SU-DHL-6 (cell line): ENCODE measurements around the gene DFFB.

ENCODE experiments used
- H2AFZ ChIP-seq: fragments of 200-600 bp; sonication (generic); 2 replicates; pipeline ENCODE4 v1.6.1; 2014; ENCODE audit warnings: low read depth, mild to moderate bottlenecking, moderate library complexity, mixed read lengths, antibody characterized with exemption, low read length; ENCODE audit not compliant: severe bottlenecking
- H3F3A ChIP-seq: fragments of 200-600 bp; shearing (Covaris generic); 2 replicates; pipeline ENCODE4 v1.6.0; 2016; ENCODE audit warnings: antibody characterized with exemption, mild to moderate bottlenecking; ENCODE audit not compliant: insufficient read depth
- H3K27ac ChIP-seq: fragments of 200-600 bp; sonication (generic); 2 replicates; pipeline ENCODE4 v1.5.1; 2016; ENCODE audit warnings: low read depth, mild to moderate bottlenecking, low read length, moderate library complexity, mixed read lengths
- H3K27me3 ChIP-seq: fragments of 200-600 bp; sonication (generic), shearing (Covaris generic); 2 replicates; pipeline ENCODE4 v1.6.0; 2014; ENCODE audit warnings: mild to moderate bottlenecking, low read length
- H3K36me3 ChIP-seq: fragments of 200-600 bp; sonication (generic); 2 replicates; pipeline ENCODE4 v1.6.1; 2014; ENCODE audit warnings: mild to moderate bottlenecking, low read length, mixed read lengths
- H3K4me2 ChIP-seq: fragments of 300-600, 200-600 bp; shearing (Covaris generic), sonication (generic); 2 replicates; pipeline ENCODE4 v1.6.0; 2014; ENCODE audit warnings: low read length, low read depth, mild to moderate bottlenecking; ENCODE audit not compliant: poor library complexity, severe bottlenecking
- H3K4me3 ChIP-seq: fragments of 200-600 bp; sonication (generic); 2 replicates; pipeline ENCODE4 v1.5.1; 2014; ENCODE audit warnings: antibody characterized with exemption, low read length, mild to moderate bottlenecking, mixed read lengths; ENCODE audit not compliant: insufficient read depth, poor library complexity, severe bottlenecking
- H3K79me2 ChIP-seq: fragments of 200-600 bp; sonication (generic); 2 replicates; pipeline ENCODE4 v1.6.1; 2014; ENCODE audit warnings: mild to moderate bottlenecking, low read length, moderate library complexity; ENCODE audit not compliant: insufficient read depth
- H3K9ac ChIP-seq: fragments of 200-600 bp; sonication (generic); 2 replicates; pipeline ENCODE4 v1.7.0; 2014; ENCODE audit warnings: mild to moderate bottlenecking, low read length
- H3K9me2 ChIP-seq: fragments of 200-600 bp; sonication (generic); replicated peaks from 2 replicates; pipeline ENCODE4 v1.6.1; 2014; ENCODE audit warnings: low read length; ENCODE audit not compliant: insufficient read depth
- H3K9me3 ChIP-seq: fragments of 200-600 bp; sonication (generic); 2 replicates; pipeline ENCODE4 v1.6.1; 2014; ENCODE audit warnings: low read length, mixed read lengths; ENCODE audit not compliant: insufficient read depth
- H4K20me1 ChIP-seq: fragments of 200-600 bp; sonication (generic); 2 replicates; pipeline ENCODE4 v1.6.1; 2014; ENCODE audit warnings: low read depth, mild to moderate bottlenecking, antibody characterized with exemption, low read length, moderate library complexity, mixed read lengths
- EZH2phosphoT487 ChIP-seq: fragments of 200-600 bp; sonication (generic), shearing (Covaris generic); conservative IDR thresholded peaks from 2 replicates; pipeline ENCODE4 v1.6.1; 2018; ENCODE audit warnings: mild to moderate bottlenecking, antibody characterized with exemption, low read length, moderate library complexity, mixed read lengths
- TF ChIP-seq, protein P1 (sequence below): fragments of 200-600 bp; sonication (generic); IDR thresholded peaks from one replicate; pipeline ENCODE4 v1.5.1; 2017; ENCODE audit warnings: antibody characterized with exemption, mild to moderate bottlenecking, low read length, moderate library complexity; ENCODE audit not compliant: insufficient read depth, poor library complexity, severe bottlenecking

Gene DFFB

DNA sequence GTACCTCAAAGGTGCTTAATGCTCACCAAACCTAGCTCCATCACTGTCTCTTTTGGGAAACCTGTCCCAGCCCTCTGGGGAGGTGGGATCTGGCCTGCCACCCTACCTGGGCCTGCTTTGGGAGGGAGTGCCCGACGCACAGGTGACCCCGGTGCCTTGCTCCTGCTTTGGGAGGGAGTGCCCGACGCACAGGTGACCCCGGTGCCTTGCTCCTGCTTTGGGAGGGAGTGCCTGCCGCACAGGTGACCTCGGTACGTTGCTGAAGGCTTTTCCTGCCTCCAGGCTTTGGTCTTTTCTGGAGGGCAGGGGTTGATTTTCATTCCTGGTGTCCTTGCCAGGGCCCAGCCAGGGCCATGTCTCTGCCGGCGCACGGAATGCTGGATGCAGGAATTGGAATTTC, 68.0 kb downstream of the DFFB start:
- Histone ChIP-seq H3K4me2 (no peak overlapping the region), H3K79me2 (no peaks in the 10 kb centered on the region), H3K27ac (no peak overlapping the region), H3K9me2 (no peaks in the 10 kb centered on the region), H3K4me3 (no peak overlapping the region), H3K27me3 (no peaks in the 10 kb centered on the region), H4K20me1 (no peaks in the 10 kb centered on the region), H2AFZ (no peak overlapping the region), H3K9me3 (no peaks in the 10 kb centered on the region), H3K9ac (no peak overlapping the region), H3K36me3 (no peaks in the 10 kb centered on the region), H3F3A (peaks cover 8% of the 10 kb centered on the region; the same call in 1 of the 2 replicates)
- TF ChIP-seq, protein P1, sequence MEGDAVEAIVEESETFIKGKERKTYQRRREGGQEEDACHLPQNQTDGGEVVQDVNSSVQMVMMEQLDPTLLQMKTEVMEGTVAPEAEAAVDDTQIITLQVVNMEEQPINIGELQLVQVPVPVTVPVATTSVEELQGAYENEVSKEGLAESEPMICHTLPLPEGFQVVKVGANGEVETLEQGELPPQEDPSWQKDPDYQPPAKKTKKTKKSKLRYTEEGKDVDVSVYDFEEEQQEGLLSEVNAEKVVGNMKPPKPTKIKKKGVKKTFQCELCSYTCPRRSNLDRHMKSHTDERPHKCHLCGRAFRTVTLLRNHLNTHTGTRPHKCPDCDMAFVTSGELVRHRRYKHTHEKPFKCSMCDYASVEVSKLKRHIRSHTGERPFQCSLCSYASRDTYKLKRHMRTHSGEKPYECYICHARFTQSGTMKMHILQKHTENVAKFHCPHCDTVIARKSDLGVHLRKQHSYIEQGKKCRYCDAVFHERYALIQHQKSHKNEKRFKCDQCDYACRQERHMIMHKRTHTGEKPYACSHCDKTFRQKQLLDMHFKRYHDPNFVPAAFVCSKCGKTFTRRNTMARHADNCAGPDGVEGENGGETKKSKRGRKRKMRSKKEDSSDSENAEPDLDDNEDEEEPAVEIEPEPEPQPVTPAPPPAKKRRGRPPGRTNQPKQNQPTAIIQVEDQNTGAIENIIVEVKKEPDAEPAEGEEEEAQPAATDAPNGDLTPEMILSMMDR: no peak
- TF ChIP-seq EZH2phosphoT487: no peak

DNA sequence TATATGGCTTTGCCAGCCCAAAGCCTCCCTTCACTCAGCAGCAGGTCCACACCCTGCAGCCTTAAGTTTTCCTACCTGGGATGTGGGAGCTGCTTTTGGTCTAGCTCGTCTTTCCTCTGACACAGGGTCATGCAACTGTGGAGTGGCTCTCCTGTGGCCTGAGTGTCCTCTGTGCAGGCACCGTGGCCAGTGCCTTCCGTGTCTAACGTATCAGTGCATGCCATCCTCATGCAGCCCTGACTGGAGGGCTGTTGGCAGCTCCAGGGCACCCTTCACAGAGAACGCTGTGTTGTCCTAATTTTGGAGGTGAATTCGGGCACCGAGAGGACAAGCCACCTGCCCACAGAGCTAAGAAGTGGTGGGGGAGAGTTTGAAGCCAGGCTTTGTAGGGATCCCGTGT, 68.5 kb downstream of the DFFB start:
- no peaks in the 10 kb centered on the region for H3K9me2 ChIP-seq
- H4K20me1 ChIP-seq: no peaks in the 10 kb centered on the region
- H2AFZ ChIP-seq: no peak overlapping the region
- H3K9me3 ChIP-seq: no peaks in the 10 kb centered on the region
- no peaks in the 10 kb centered on the region for H3K27me3 ChIP-seq
- no peak for TF ChIP-seq EZH2phosphoT487
- TF ChIP-seq, protein P1: no peak
- H3K27ac ChIP-seq: no peak overlapping the region
- no peaks in the 10 kb centered on the region for H3K36me3 ChIP-seq
- H3K4me3 ChIP-seq: no peak overlapping the region
- no peak overlapping the region for H3K9ac ChIP-seq
- H3K4me2 ChIP-seq: no peak overlapping the region
- peaks cover 8% of the 10 kb centered on the region; the same call in 1 of the 2 replicates for H3F3A ChIP-seq
- no peaks in the 10 kb centered on the region for H3K79me2 ChIP-seq

DNA sequence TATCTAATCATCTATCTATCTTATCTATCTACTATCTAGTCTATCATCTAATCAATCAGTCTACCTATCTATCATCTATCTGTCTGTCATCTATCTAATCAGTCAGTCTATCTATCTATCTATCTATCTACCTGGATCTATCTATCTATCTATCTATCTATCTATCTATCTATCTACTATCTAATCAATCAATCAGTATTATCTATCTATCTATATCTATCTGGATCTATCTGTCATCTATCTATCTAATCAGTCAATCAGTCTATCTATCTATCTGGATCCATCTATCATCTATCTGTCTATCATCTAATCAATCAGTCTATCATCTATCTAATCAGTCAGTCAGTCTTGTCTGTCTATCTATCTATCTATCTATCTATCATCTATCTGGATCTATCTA, 69.7 kb downstream of the DFFB start:
- Histone ChIP-seq H3K27me3 (no peaks in the 10 kb centered on the region), H3K79me2 (no peaks in the 10 kb centered on the region), H3K36me3 (no peaks in the 10 kb centered on the region), H3K9ac (no peak overlapping the region), H3K27ac (no peak overlapping the region), H3K4me2 (no peak overlapping the region), H4K20me1 (no peaks in the 10 kb centered on the region), H2AFZ (no peak overlapping the region), H3K9me2 (no peaks in the 10 kb centered on the region), H3K4me3 (no peak overlapping the region), H3K9me3 (no peaks in the 10 kb centered on the region), H3F3A (peaks cover 8% of the 10 kb centered on the region; the same call in 1 of the 2 replicates)
- TF ChIP-seq, protein P1: no peak
- no peak for TF ChIP-seq EZH2phosphoT487
